Ishikawa (cell line): ENCODE measurements around the gene ERVV-1.

ENCODE experiments used
- CEBPB ChIP-seq: IDR thresholded peaks from 2 replicates; pipeline ENCODE4 v1.6.1; 2012
- EGR1 ChIP-seq: IDR thresholded peaks from 2 replicates; pipeline ENCODE4 v1.6.1; 2012
- EP300 ChIP-seq: IDR thresholded peaks from 2 replicates; pipeline ENCODE4 v1.6.1; 2012; ENCODE audit warnings: borderline replicate concordance
- FOXM1 ChIP-seq: IDR thresholded peaks from 2 replicates; pipeline ENCODE4 v1.6.1; 2012; ENCODE audit warnings: low read depth, borderline replicate concordance
- RAD21 ChIP-seq: IDR thresholded peaks from 2 replicates; pipeline ENCODE4 v1.6.1; 2012; ENCODE audit warnings: low read depth
- TAF1 ChIP-seq: IDR thresholded peaks from 2 replicates; pipeline ENCODE4 v1.6.1; 2012; ENCODE audit warnings: low read depth, mild to moderate bottlenecking
- TCF12 ChIP-seq: IDR thresholded peaks from 2 replicates; pipeline ENCODE4 v1.6.1; 2012; ENCODE audit warnings: low read depth
- TEAD4 ChIP-seq: IDR thresholded peaks from 2 replicates; pipeline ENCODE4 v1.6.1; 2012
- YY1 ChIP-seq: IDR thresholded peaks from 2 replicates; pipeline ENCODE4 v1.6.1; 2012; ENCODE audit warnings: low read depth
- ZBTB7A ChIP-seq: IDR thresholded peaks from 2 replicates; pipeline ENCODE4 v1.6.1; 2012; ENCODE audit warnings: low read depth
- TF ChIP-seq, protein P1 (sequence below): IDR thresholded peaks from 2 replicates; pipeline ENCODE4 v1.6.1; 2012

DNA sequence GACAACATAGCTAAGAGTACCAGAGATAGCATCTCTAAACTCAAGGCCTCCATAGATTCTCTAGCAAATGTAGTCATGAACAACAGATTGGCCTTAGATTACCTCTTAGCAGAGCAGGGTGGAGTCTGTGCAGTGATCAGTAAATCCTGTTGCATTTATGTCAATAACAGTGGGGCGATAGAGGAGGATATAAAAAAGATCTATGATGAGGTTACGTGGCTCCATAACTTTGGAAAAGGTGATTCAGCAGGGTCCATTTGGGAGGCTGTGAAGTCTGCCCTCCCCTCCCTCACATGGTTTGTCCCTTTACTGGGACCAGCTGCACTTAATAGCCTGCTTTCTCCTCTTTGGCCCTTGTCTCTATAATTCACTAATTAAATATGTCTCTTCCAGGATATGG lies 1.4 kb downstream of the ERVV-1 start:
- TF ChIP-seq FOXM1 (no peak), EP300 (no peak), TAF1 (no peak), CEBPB (no peak), TCF12 (no peak), RAD21 (no peak), TEAD4 (no peak), YY1 (no peak), EGR1 (no peak), ZBTB7A (no peak)
- TF ChIP-seq, protein P1, sequence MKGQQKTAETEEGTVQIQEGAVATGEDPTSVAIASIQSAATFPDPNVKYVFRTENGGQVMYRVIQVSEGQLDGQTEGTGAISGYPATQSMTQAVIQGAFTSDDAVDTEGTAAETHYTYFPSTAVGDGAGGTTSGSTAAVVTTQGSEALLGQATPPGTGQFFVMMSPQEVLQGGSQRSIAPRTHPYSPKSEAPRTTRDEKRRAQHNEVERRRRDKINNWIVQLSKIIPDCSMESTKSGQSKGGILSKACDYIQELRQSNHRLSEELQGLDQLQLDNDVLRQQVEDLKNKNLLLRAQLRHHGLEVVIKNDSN = no peak
